OCI-M1 (cell line): ENCODE results near the gene ZNF366.
A peak's percentile ranks its signal among the peaks of the same experiment; 100 is the strongest.

Experiments used
- DNase-seq: peaks from one replicate; lab custom pipeline; 2025; lab: John Stamatoyannopoulos, UW

ZNF366 gene

GRCh38 chr5:72465601-72466563, 41.3 kb downstream of the ZNF366 start:
- DNase-seq, result peak; percentile 27

- DNase-seq, result no peak
Observed at GRCh38 chr5:72465066-72465465, 42.1 kb downstream of the ZNF366 start.

- DNase-seq, result no peak
Observed at GRCh38 chr5:72464071-72464470, 43.1 kb downstream of the ZNF366 start.

GRCh38 chr5:72463449-72464052, 43.7 kb downstream of the ZNF366 start:
- DNase-seq, result peak; percentile 61

- no peak for DNase-seq
Observed at GRCh38 chr5:72460413-72460812, 46.8 kb downstream of the ZNF366 start.

GRCh38 chr5:72459913-72460312, 47.3 kb downstream of the ZNF366 start:
- DNase-seq, result no peak

- peak; percentile 4 for DNase-seq
Observed at GRCh38 chr5:72459089-72459661, 48.0 kb downstream of the ZNF366 start.

- no peak for DNase-seq
Observed at GRCh38 chr5:72458407-72458806, 48.8 kb downstream of the ZNF366 start.

GRCh38 chr5:72457491-72457890, 49.7 kb downstream of the ZNF366 start:
- no peak for DNase-seq

- DNase-seq, result no peak
Observed at GRCh38 chr5:72456391-72457074, 50.7 kb downstream of the ZNF366 start.

GRCh38 chr5:72455476-72455875, 51.7 kb downstream of the ZNF366 start:
- no peak for DNase-seq

GRCh38 chr5:72454996-72455395, 52.2 kb downstream of the ZNF366 start:
- DNase-seq, result no peak

GRCh38 chr5:72453246-72453775, 53.9 kb downstream of the ZNF366 start:
- no peak for DNase-seq

- DNase-seq, result no peak
Observed at GRCh38 chr5:72452515-72453245, 54.5 kb downstream of the ZNF366 start.

GRCh38 chr5:72451741-72452505, 55.3 kb downstream of the ZNF366 start:
- DNase-seq, result peak; percentile 42

- DNase-seq, result no peak
Observed at GRCh38 chr5:72448368-72448767, 58.8 kb downstream of the ZNF366 start.

GRCh38 chr5:72447751-72448150, 59.5 kb downstream of the ZNF366 start:
- no peak for DNase-seq

GRCh38 chr5:72445969-72446368, 61.2 kb downstream of the ZNF366 start:
- no peak for DNase-seq

- no peak for DNase-seq
Observed at GRCh38 chr5:72443883-72444282, 63.3 kb downstream of the ZNF366 start.

- no peak for DNase-seq
Observed at GRCh38 chr5:72441862-72442540, 65.2 kb downstream of the ZNF366 start.
